Neuronal stem cell (in vitro differentiated cells): ENCODE data around the gene TMEM208.

ENCODE experiments used
- DNase-seq: peaks from one replicate; pipeline ENCODE4 v3.0.0-alpha.2; 2013; ENCODE audit warnings: low spot score
- H2AFZ ChIP-seq: one replicate; pipeline ENCODE4 v1.6.1; 2013; ENCODE audit warnings: mild to moderate bottlenecking, low read length, inconsistent platforms
- H2AK5ac ChIP-seq: 2 replicates; pipeline ENCODE4 v1.6.1; 2013; ENCODE audit warnings: low read depth, mild to moderate bottlenecking, inconsistent platforms, low read length, moderate library complexity, mixed read lengths
- H2BK120ac ChIP-seq: 2 replicates; pipeline ENCODE4 v1.6.1; 2013; ENCODE audit warnings: low read depth, mild to moderate bottlenecking, inconsistent platforms, low read length, moderate library complexity, mixed read lengths
- H2BK12ac ChIP-seq: one replicate; pipeline ENCODE4 v1.6.1; 2013; ENCODE audit warnings: low read length, inconsistent platforms
- H2BK15ac ChIP-seq: 2 replicates; pipeline ENCODE4 v1.6.1; 2013; ENCODE audit warnings: mild to moderate bottlenecking, low read length, inconsistent platforms, mixed read lengths
- H2BK5ac ChIP-seq: one replicate; pipeline ENCODE4 v1.6.1; 2013; ENCODE audit warnings: inconsistent platforms, mild to moderate bottlenecking, low read length, moderate library complexity
- H3K14ac ChIP-seq: one replicate; pipeline ENCODE4 v1.6.1; 2013; ENCODE audit warnings: low read length, inconsistent platforms
- H3K18ac ChIP-seq: 2 replicates; pipeline ENCODE4 v1.6.1; 2013; ENCODE audit warnings: low read length, inconsistent platforms
- H3K23ac ChIP-seq: 2 replicates; pipeline ENCODE4 v1.6.1; 2013; ENCODE audit warnings: low read depth, mild to moderate bottlenecking, mixed read lengths, low read length, inconsistent platforms; ENCODE audit not compliant: poor library complexity
- H3K27ac ChIP-seq: replicated peaks from 3 replicates; pipeline ENCODE4 v1.5.1; 2013; ENCODE audit warnings: low read length, inconsistent platforms
- H3K27me3 ChIP-seq, 3 experiments: 2 replicates each; pipeline ENCODE4 v1.6.1; 2013; ENCODE audit warnings: low read length in 3 of 3, mild to moderate bottlenecking in 2 of 3, inconsistent platforms in 1 of 3, low read depth in 1 of 3, mixed read lengths in 1 of 3, moderate library complexity in 1 of 3; ENCODE audit not compliant: control insufficient read depth in 3 of 3, insufficient read depth in 3 of 3
- H3K36me3 ChIP-seq, 2 donors: replicated peaks in 1 of 2; 2 replicates each; pipeline ENCODE4 v1.6.1; 2013; ENCODE audit warnings: low read length in 2 of 2; ENCODE audit not compliant: control insufficient read depth in 2 of 2, insufficient read depth in 2 of 2
- H3K4ac ChIP-seq: 2 replicates; pipeline ENCODE4 v1.6.1; 2013; ENCODE audit warnings: inconsistent platforms, mild to moderate bottlenecking, low read length, moderate library complexity
- H3K4me1 ChIP-seq, 2 donors: 1 replicate in 1 of 2; 2 replicates in 1 of 2; pipeline ENCODE4 v1.6.1; 2013; ENCODE audit warnings: low read length in 2 of 2, low read depth in 1 of 2; ENCODE audit not compliant: control insufficient read depth in 2 of 2, insufficient read depth in 1 of 2
- H3K4me2 ChIP-seq: one replicate; pipeline ENCODE4 v1.6.1; 2013; ENCODE audit warnings: mild to moderate bottlenecking, low read length, inconsistent platforms; ENCODE audit not compliant: insufficient read depth, poor library complexity, severe bottlenecking
- H3K4me3 ChIP-seq, 2 donors: 2 replicates each; pipeline ENCODE4 v1.5.1; 2013; ENCODE audit warnings: low read length in 2 of 2, mild to moderate bottlenecking in 2 of 2, inconsistent platforms in 1 of 2, moderate library complexity in 1 of 2
- H3K79me1 ChIP-seq: one replicate; pipeline ENCODE4 v1.6.1; 2013; ENCODE audit warnings: low read depth, mild to moderate bottlenecking, inconsistent platforms, low read length, moderate library complexity
- H3K9ac ChIP-seq: one replicate; pipeline ENCODE4 v1.6.1; 2013; ENCODE audit warnings: mild to moderate bottlenecking, low read depth, low read length, inconsistent platforms; ENCODE audit not compliant: poor library complexity
- H3K9me3 ChIP-seq, 2 donors: replicated peaks in 1 of 2; 2 replicates each; pipeline versions ENCODE3 to v1.6.1; 2013; ENCODE audit warnings: low read length in 2 of 2, mild to moderate bottlenecking in 2 of 2, inconsistent platforms in 1 of 2, low read depth in 1 of 2, mixed read lengths in 1 of 2, moderate library complexity in 1 of 2; ENCODE audit not compliant: control insufficient read depth in 2 of 2, insufficient read depth in 1 of 2
- H4K8ac ChIP-seq: one replicate; pipeline ENCODE4 v1.6.1; 2013; ENCODE audit warnings: low read depth, mild to moderate bottlenecking, inconsistent platforms, low read length, moderate library complexity
- H4K91ac ChIP-seq: one replicate; pipeline ENCODE4 v1.6.1; 2013; ENCODE audit warnings: low read length, low read depth, mild to moderate bottlenecking, inconsistent platforms; ENCODE audit not compliant: poor library complexity
- WGBS, 2 donors: extraction: QIAGEN DNeasy Blood & Tissue Kit; methylation state at CpG; one replicate each; pipeline ENCODE4 v1.1.7; 2013; ENCODE audit warnings: missing lambda C conversion rate in 2 of 2, mixed read lengths in 1 of 2; ENCODE audit not compliant: insufficient read length in 2 of 2, insufficient replicate concordance in 1 of 2; ENCODE audit errors: extremely low coverage in 2 of 2; 5-methylcytosine and 5-hydroxymethylcytosine counted together

The TMEM208 gene

DNA sequence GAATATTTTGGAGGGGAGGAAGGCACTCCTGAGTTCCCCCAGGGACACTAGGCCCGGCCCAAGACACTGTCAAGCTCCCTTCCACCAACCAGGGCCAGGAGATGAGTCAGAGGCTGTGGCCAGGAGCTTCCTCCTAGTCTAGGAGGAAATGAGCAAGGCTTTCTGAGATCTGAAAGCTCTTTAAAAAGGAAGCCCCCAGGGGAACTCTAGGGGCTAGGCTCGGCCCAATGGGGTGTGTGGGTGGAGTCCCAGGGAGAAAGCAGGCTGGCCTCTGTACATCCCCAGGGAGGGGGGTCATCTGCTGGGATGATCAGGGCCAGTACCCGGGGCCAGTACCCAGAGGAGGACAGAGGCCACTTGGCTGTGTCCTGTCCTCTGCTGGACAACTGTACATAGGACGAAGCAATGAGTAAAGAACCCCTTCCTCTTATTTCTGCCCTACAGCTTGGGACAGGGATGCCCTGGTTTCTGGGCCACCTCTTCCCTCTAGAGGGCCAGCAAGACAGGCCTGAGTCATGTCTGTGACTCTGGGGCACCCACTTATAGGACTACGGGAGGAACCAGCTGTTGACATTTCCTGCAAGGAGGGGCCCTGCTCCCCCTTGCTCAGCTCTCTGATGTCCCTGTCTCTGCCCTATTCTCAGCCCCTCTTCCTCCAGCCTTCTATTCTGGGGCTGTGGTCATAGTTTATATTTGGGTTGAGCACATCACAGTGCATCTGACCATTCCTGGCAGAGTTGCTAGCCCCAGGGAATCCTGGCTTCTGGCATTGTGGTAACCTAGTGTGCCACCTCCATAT, 17.7 kb downstream of the TMEM208 start:
- H3K4me3 ChIP-seq = peak overlapping the region in 1 of 2 donors; percentile 86
- no CpG with 5 or more reads among the region's 5 CpGs for WGBS, 2 donors
- no peak for DNase-seq
- H2BK5ac ChIP-seq = no peak overlapping the region
- no peak overlapping the region for H3K23ac ChIP-seq
- H2BK12ac ChIP-seq = peak overlapping the region; percentile 63
- H3K9me3 ChIP-seq = no peaks in the 10 kb centered on the region
- no peak overlapping the region for H3K4ac ChIP-seq
- H2AFZ ChIP-seq = no peak overlapping the region
- H4K91ac ChIP-seq = no peak overlapping the region
- no peak overlapping the region for H3K27ac ChIP-seq
- H4K8ac ChIP-seq = no peak overlapping the region
- H2BK15ac ChIP-seq = peak overlapping the region; percentile 39
- no peak overlapping the region for H3K4me2 ChIP-seq
- peaks cover 0 to 2% of the 10 kb centered on the region in 2 donors for H3K36me3 ChIP-seq
- H3K27me3 ChIP-seq = peaks cover 0 to 18% (median 7%) of the 10 kb centered on the region in 3 experiments
- peak overlapping the region; percentile 73 for H2AK5ac ChIP-seq
- no peak overlapping the region for H3K9ac ChIP-seq
- no peaks in the 10 kb centered on the region for H3K79me1 ChIP-seq
- peaks cover 24 to 31% of the 10 kb centered on the region in 2 donors for H3K4me1 ChIP-seq
- no peak overlapping the region for H3K14ac ChIP-seq
- H3K18ac ChIP-seq = peak overlapping the region; percentile 8
- no peak overlapping the region for H2BK120ac ChIP-seq

DNA sequence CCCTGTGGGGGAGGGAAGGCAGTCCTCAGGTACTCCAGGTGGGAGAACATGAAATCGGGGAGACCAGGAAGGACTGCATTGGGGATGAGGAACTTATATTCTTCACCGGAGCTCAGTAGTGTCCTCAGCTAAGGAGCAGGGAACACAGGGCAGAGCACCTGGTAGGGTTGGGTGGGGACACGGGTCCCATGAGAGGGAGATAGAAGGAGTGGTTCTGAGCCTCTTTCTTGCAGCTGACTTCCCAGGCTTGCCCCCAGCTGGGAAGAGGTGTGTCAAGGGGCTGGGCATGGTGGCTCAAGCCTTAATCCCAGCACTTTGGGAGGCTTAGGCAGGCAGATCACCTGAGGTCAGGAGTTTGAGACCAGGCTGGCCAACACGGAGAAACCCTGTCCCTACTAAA, 18.3 kb downstream of the TMEM208 start:
- no peaks in the 10 kb centered on the region for H3K36me3 ChIP-seq
- H3K18ac ChIP-seq = peak overlapping the region; percentile 8
- H3K4ac ChIP-seq = no peak overlapping the region
- no peak overlapping the region for H2BK15ac ChIP-seq
- no peaks in the 10 kb centered on the region for H3K79me1 ChIP-seq
- no peak overlapping the region for H3K23ac ChIP-seq
- H4K8ac ChIP-seq = no peak overlapping the region
- H2AFZ ChIP-seq = no peak overlapping the region
- no peak for DNase-seq
- H2BK5ac ChIP-seq = peak overlapping the region; percentile 57
- peak overlapping the region; percentile 63 for H2BK12ac ChIP-seq
- H3K4me1 ChIP-seq = peaks cover 29 to 33% of the 10 kb centered on the region in 2 donors
- H3K4me2 ChIP-seq = no peak overlapping the region
- no peak overlapping the region for H2BK120ac ChIP-seq
- peaks cover 0 to 24% (median 7%) of the 10 kb centered on the region in 3 experiments for H3K27me3 ChIP-seq
- no peaks in the 10 kb centered on the region for H3K9me3 ChIP-seq
- no peak overlapping the region for H3K27ac ChIP-seq
- peak overlapping the region; percentile 73 for H2AK5ac ChIP-seq
- no CpG with 5 or more reads among the region's 4 CpGs for WGBS, 2 donors
- no peak overlapping the region for H3K9ac ChIP-seq
- H3K4me3 ChIP-seq = peak overlapping the region in 1 of 2 donors; percentile 86
- no peak overlapping the region for H4K91ac ChIP-seq
- no peak overlapping the region for H3K14ac ChIP-seq

DNA sequence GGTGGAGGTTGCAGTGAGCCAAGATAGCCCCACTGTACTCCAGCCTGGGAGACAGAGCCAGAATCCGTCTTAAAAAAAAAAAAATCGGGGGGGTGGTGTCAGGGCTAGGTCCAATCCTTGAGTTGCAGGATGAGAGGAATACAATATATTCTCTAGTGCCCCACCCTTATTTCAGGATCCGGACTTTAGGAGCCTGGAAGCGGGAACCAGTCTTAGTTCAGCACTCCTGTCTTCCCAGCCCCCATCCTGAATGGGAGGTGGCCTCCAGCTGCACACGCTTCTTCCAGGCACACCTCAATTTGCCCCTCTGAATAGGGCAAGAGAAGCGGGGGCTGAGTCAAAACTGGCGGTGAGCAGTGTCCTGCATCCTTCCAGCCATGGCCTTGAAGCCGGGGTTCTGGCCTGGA, 18.7 kb downstream of the TMEM208 start:
- Histone ChIP-seq H3K27me3 (peaks cover 0 to 29% (median 7%) of the 10 kb centered on the region in 3 experiments), H3K4me3 (peak overlapping the region; percentile 86 to 93), H2BK5ac (peak overlapping the region; percentile 57), H3K14ac (no peak overlapping the region), H3K79me1 (no peaks in the 10 kb centered on the region), H2AFZ (peak overlapping the region; percentile 96), H3K9ac (peak overlapping the region; percentile 82), H3K23ac (peak overlapping the region; percentile 99), H4K91ac (no peak overlapping the region), H2BK12ac (no peak overlapping the region), H2AK5ac (no peak overlapping the region), H2BK15ac (no peak overlapping the region), H3K18ac (peak overlapping the region; percentile 24), H3K4me2 (peak overlapping the region; percentile 98), H3K4me1 (peaks cover 30 to 33% of the 10 kb centered on the region in 2 donors), H3K27ac (peak overlapping the region; percentile 74), H3K9me3 (no peaks in the 10 kb centered on the region), H3K36me3 (no peaks in the 10 kb centered on the region), H4K8ac (no peak overlapping the region), H3K4ac (no peak overlapping the region), H2BK120ac (no peak overlapping the region)
- no CpG with 5 or more reads among the region's 8 CpGs for WGBS, 2 donors
- no peak for DNase-seq

DNA sequence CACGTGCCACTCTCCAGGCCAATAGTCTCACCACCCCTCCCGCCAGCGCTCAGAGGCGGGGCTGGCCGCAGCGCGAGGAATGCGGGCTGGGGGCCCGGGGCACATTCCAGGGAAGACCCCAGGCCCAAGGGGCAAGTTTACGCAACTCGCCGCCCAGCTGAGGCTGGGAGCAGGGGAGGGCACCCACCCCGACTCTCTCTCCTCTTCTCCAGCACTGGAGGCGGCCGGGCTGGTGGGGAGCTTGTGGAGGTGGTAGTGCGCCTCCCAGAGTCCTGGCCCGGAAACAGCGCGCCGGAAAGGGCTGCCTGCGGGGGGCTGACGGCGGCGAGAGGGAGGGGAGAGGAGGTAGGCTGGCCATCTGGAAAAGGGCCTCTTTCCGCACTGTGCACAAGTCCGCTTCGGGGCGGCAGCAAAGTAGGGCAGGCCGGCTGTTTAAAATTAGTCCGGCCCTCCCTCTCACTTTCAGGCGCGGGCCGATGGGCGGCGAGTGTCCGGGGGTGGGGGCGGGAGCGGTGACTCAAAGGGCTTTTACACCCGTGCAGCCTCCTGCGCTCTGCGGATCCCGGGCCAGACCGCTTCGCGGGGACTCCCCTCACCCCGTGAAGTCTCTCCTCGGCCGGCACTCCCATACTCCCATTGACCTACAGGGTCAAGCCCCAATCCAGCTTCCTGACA, 19.3 kb downstream of the TMEM208 start:
- H4K91ac ChIP-seq = no peak overlapping the region
- H4K8ac ChIP-seq = peak overlapping the region; percentile 6
- no peaks in the 10 kb centered on the region for H3K36me3 ChIP-seq
- peak overlapping the region; percentile 74 for H3K27ac ChIP-seq
- peak overlapping the region; percentile 82 for H2BK15ac ChIP-seq
- peak overlapping the region; percentile 82 for H3K9ac ChIP-seq
- no CpG with 5 or more reads among the region's 48 CpGs for WGBS, 2 donors
- H2BK5ac ChIP-seq = peak overlapping the region; percentile 57
- peak overlapping the region; percentile 86 to 93 for H3K4me3 ChIP-seq
- H3K4me1 ChIP-seq = peaks cover 30 to 31% of the 10 kb centered on the region in 2 donors
- no peak overlapping the region for H3K14ac ChIP-seq
- peak; percentile 78 for DNase-seq
- no peaks in the 10 kb centered on the region for H3K79me1 ChIP-seq
- peak overlapping the region; percentile 98 for H3K18ac ChIP-seq
- peaks cover 0 to 30% (median 7%) of the 10 kb centered on the region in 3 experiments for H3K27me3 ChIP-seq
- peak overlapping the region; percentile 99 for H3K23ac ChIP-seq
- no peak overlapping the region for H3K4ac ChIP-seq
- H2AK5ac ChIP-seq = peak overlapping the region; percentile 77
- no peak overlapping the region for H2BK120ac ChIP-seq
- H2AFZ ChIP-seq = peak overlapping the region; percentile 96
- H2BK12ac ChIP-seq = no peak overlapping the region
- peak overlapping the region; percentile 98 for H3K4me2 ChIP-seq
- H3K9me3 ChIP-seq = no peaks in the 10 kb centered on the region
